ENCODE measurements around the gene GTF3C5. TPM values are rescaled to one million over a fixed set of nuclear protein-coding genes. Genes with fewer than 3 reads are reported as not detected.

The GTF3C5 gene
- total RNA-seq, result 10 to 100 TPM; 81.3 to 84.5 TPM

GRCh38 chr9:133030317-133031129 is at the start of gene GTF3C5:
TSS of gene GTF3C5 (plus strand) at chr9:133030997. CDS start at chr9:133031012, 15 bp downstream.
- H3K27ac Mint-ChIP-seq, result peak within 1 kb of the TSS; percentile 95
- ChIA-PET POLR2A (interaction anchor here (0.6 to 1.6 kb wide), 11 partner anchors 8 to 429 kb away, joined by 3 to 9 read pairs (median 4); partner anchors contain the start of genes DDX31 and GTF3C4), CTCF (interaction anchor here (0.5 to 4.3 kb wide), 15 partner anchors 8 to 1038 kb away, joined by 3 to 57 read pairs (median 4); no protein-coding TSS in a partner anchor)
- no peaks in the 10 kb centered on the region for H3K27me3 Mint-ChIP-seq
- peak; percentile 95 for DNase-seq
- ATAC-seq, result peak; percentile 98
- intact Hi-C loops (cut with DNase I, micrococcal nuclease), result loop anchor here (1.0 to 5.0 kb wide), 12 partner anchors 8 to 1038 kb away; partner anchors contain the start of genes BRD3 (in 1 of the 2), GTF3C4 (in 1 of the 2), RALGDS (in 1 of the 2) and REXO4 (in 1 of the 2)
- H3K4me3 Mint-ChIP-seq, result peak within 1 kb of the TSS; percentile 94
- H3K36me3 Mint-ChIP-seq (ENCODE audit: low read depth), result peaks cover 14% of the 10 kb centered on the region
- H3K9me3 Mint-ChIP-seq (ENCODE audit: low read depth), result peaks cover 3% of the 10 kb centered on the region
- H3K4me1 Mint-ChIP-seq, result peaks cover 41% of the 10 kb centered on the region

GRCh38 chr9:132982458-132982857 is 48.3 kb upstream of the GTF3C5 start:
- H3K4me1 Mint-ChIP-seq, result peaks cover 5% of the 10 kb centered on the region
- intact Hi-C loops (cut with DNase I, micrococcal nuclease), result no loop called here
- DNase-seq (no peak), ATAC-seq (no peak)
- peaks cover 50% of the 10 kb centered on the region for H3K27me3 Mint-ChIP-seq
- no peak overlapping the region for H3K27ac Mint-ChIP-seq
- ChIA-PET POLR2A (no interaction called here), CTCF (interaction anchor here (1.0 kb wide), 1 partner anchor 12 kb away, joined by 4 read pairs; no protein-coding TSS in a partner anchor)
- H3K9me3 Mint-ChIP-seq (ENCODE audit: low read depth), result no peaks in the 10 kb centered on the region
- H3K36me3 Mint-ChIP-seq (ENCODE audit: low read depth), result no peaks in the 10 kb centered on the region
- no peak overlapping the region for H3K4me3 Mint-ChIP-seq

GRCh38 chr9:132983491-132984201 is 47.2 kb upstream of the GTF3C5 start:
- peaks cover 1% of the 10 kb centered on the region for H3K4me1 Mint-ChIP-seq
- no peak overlapping the region for H3K27ac Mint-ChIP-seq
- no peak overlapping the region for H3K4me3 Mint-ChIP-seq
- CTCF ChIA-PET, result interaction anchor here (1.0 kb wide), 1 partner anchor 13 kb away, joined by 4 read pairs; no protein-coding TSS in a partner anchor
- H3K9me3 Mint-ChIP-seq (ENCODE audit: low read depth), result no peaks in the 10 kb centered on the region
- H3K36me3 Mint-ChIP-seq (ENCODE audit: low read depth), result no peaks in the 10 kb centered on the region
- peaks cover 46% of the 10 kb centered on the region for H3K27me3 Mint-ChIP-seq
- intact Hi-C loops (cut with DNase I, micrococcal nuclease), result no loop called here
- POLR2A ChIA-PET, result no interaction called here
- no peak for ATAC-seq
- no peak for DNase-seq

GRCh38 chr9:132984202-132985070 is 46.4 kb upstream of the GTF3C5 start:
- Mint-ChIP-seq H3K36me3 (ENCODE audit: low read depth) (no peaks in the 10 kb centered on the region), H3K27ac (no peak overlapping the region), H3K9me3 (ENCODE audit: low read depth) (no peaks in the 10 kb centered on the region), H3K4me1 (no peaks in the 10 kb centered on the region), H3K27me3 (peaks cover 41% of the 10 kb centered on the region), H3K4me3 (no peak overlapping the region)
- CTCF ChIA-PET, result no interaction called here
- POLR2A ChIA-PET, result interaction anchor here (0.6 kb wide), 1 partner anchor 40 kb away, joined by 4 read pairs; the partner anchor contains the start of gene TSC1
- no peak for DNase-seq
- intact Hi-C loops (cut with DNase I, micrococcal nuclease), result no loop called here
- ATAC-seq, result no peak

GRCh38 chr9:132985071-132985350 is 45.8 kb upstream of the GTF3C5 start:
- POLR2A ChIA-PET, result no interaction called here
- Mint-ChIP-seq H3K36me3 (ENCODE audit: low read depth) (no peaks in the 10 kb centered on the region), H3K27me3 (peaks cover 36% of the 10 kb centered on the region), H3K9me3 (ENCODE audit: low read depth) (no peaks in the 10 kb centered on the region), H3K4me3 (no peak overlapping the region), H3K4me1 (no peaks in the 10 kb centered on the region), H3K27ac (no peak overlapping the region)
- CTCF ChIA-PET, result no interaction called here
- intact Hi-C loops (cut with DNase I, micrococcal nuclease), result no loop called here
- no peak for DNase-seq
- no peak for ATAC-seq

GRCh38 chr9:132985489-132985888 is 45.3 kb upstream of the GTF3C5 start:
- Mint-ChIP-seq H3K4me1 (no peaks in the 10 kb centered on the region), H3K27me3 (peaks cover 34% of the 10 kb centered on the region), H3K36me3 (ENCODE audit: low read depth) (no peaks in the 10 kb centered on the region), H3K27ac (no peak overlapping the region), H3K4me3 (no peak overlapping the region), H3K9me3 (ENCODE audit: low read depth) (no peaks in the 10 kb centered on the region)
- intact Hi-C loops (cut with DNase I, micrococcal nuclease), result no loop called here
- DNase-seq, result no peak
- ATAC-seq, result no peak
- ChIA-PET CTCF (interaction anchor here (0.9 kb wide), 1 partner anchor 37 kb away, joined by 4 read pairs; no protein-coding TSS in a partner anchor), POLR2A (no interaction called here)

- Mint-ChIP-seq H3K36me3 (ENCODE audit: low read depth) (no peaks in the 10 kb centered on the region), H3K4me3 (no peak overlapping the region), H3K27ac (no peak overlapping the region), H3K27me3 (peaks cover 31% of the 10 kb centered on the region), H3K4me1 (no peaks in the 10 kb centered on the region), H3K9me3 (ENCODE audit: low read depth) (no peaks in the 10 kb centered on the region)
- ChIA-PET POLR2A (no interaction called here), CTCF (interaction anchor here (0.9 kb wide), 1 partner anchor 36 kb away, joined by 4 read pairs; no protein-coding TSS in a partner anchor)
- intact Hi-C loops (cut with DNase I, micrococcal nuclease), result no loop called here
- DNase-seq (no peak), ATAC-seq (no peak)
Observed at GRCh38 chr9:132986114-132986513, 44.7 kb upstream of the GTF3C5 start.

GRCh38 chr9:132986640-132987620 is 43.9 kb upstream of the GTF3C5 start:
- POLR2A ChIA-PET, result no interaction called here
- no peaks in the 10 kb centered on the region for H3K36me3 Mint-ChIP-seq (ENCODE audit: low read depth)
- no peak overlapping the region for H3K27ac Mint-ChIP-seq
- H3K4me3 Mint-ChIP-seq, result no peak overlapping the region
- CTCF ChIA-PET, result interaction anchor here (0.8 kb wide), 1 partner anchor 82 kb away, joined by 3 read pairs; no protein-coding TSS in a partner anchor
- no peak for ATAC-seq
- DNase-seq, result no peak
- H3K9me3 Mint-ChIP-seq (ENCODE audit: low read depth), result no peaks in the 10 kb centered on the region
- intact Hi-C loops (cut with DNase I, micrococcal nuclease), result no loop called here
- no peaks in the 10 kb centered on the region for H3K4me1 Mint-ChIP-seq
- H3K27me3 Mint-ChIP-seq, result peaks cover 24% of the 10 kb centered on the region

- Mint-ChIP-seq H3K4me1 (no peaks in the 10 kb centered on the region), H3K4me3 (no peak overlapping the region), H3K27me3 (peaks cover 24% of the 10 kb centered on the region), H3K36me3 (ENCODE audit: low read depth) (no peaks in the 10 kb centered on the region), H3K27ac (no peak overlapping the region), H3K9me3 (ENCODE audit: low read depth) (no peaks in the 10 kb centered on the region)
- CTCF ChIA-PET, result interaction anchor here (0.6 to 0.7 kb wide), 2 partner anchors 280 to 315 kb away, joined by 3 to 4 read pairs; no protein-coding TSS in a partner anchor
- ATAC-seq, result no peak
- POLR2A ChIA-PET, result no interaction called here
- intact Hi-C loops (cut with DNase I, micrococcal nuclease), result no loop called here
- no peak for DNase-seq
Observed at GRCh38 chr9:132988244-132989013, 42.4 kb upstream of the GTF3C5 start.

- H3K9me3 Mint-ChIP-seq (ENCODE audit: low read depth), result no peaks in the 10 kb centered on the region
- DNase-seq, result no peak
- H3K36me3 Mint-ChIP-seq (ENCODE audit: low read depth), result no peaks in the 10 kb centered on the region
- H3K4me3 Mint-ChIP-seq, result no peak overlapping the region
- no peak overlapping the region for H3K27ac Mint-ChIP-seq
- POLR2A ChIA-PET, result no interaction called here
- CTCF ChIA-PET, result no interaction called here
- peaks cover 25% of the 10 kb centered on the region for H3K27me3 Mint-ChIP-seq
- intact Hi-C loops (cut with DNase I, micrococcal nuclease), result no loop called here
- ATAC-seq, result no peak
- no peaks in the 10 kb centered on the region for H3K4me1 Mint-ChIP-seq
Observed at GRCh38 chr9:132989014-132989310, 41.8 kb upstream of the GTF3C5 start.

All from activated CD4-positive, alpha-beta T cell treated with anti-CD3 and anti-CD28 coated beads for 36 hours (primary cell).